Cardiac septum (tissue), 1 donor: ENCODE results near the gene CYP51A1. TPM values are rescaled to one million over a fixed set of nuclear protein-coding genes. Genes with fewer than 3 reads are reported as not detected.
"Not testable (repeated sequence)": the region's sequence is repeated elsewhere in the genome, so short reads cannot be mapped to it uniquely, and the experiment has no call there.

Experiments
- DNase-seq: peaks from one replicate; pipeline ENCODE4 v3.0.0-alpha.2; 2020; ENCODE audit warnings: low spot score
- intact Hi-C: fragments of 100-400 bp; cut with DNase I; formaldehyde crosslinking; loops from one replicate; pipeline ENCODE4 v1.14.0; 2022
- long read RNA-seq: library from polyadenylated mRNA; unstranded; transcript quantifications from one replicate; pipeline ENCODE4 v2.0.0, GENCODE V29; 2021
- total RNA-seq: library from RNA; stranded (reverse); fragmentation: NEBNext Ultra II Directional; extraction: Animal tissue kit (Norgen Biotek cat#: 25700); gene quantifications from one replicate; pipeline ENCODE4 v1.2.1, GENCODE V29; 2021
- donor health status: DM: no; HTN: no; CAD: no.

The CYP51A1 gene
- total RNA-seq = 32.6 TPM
- long read RNA-seq, transcript CYP51A1-201 (10 exons, 3,210 nt) = major isoform, 72 of 83 reads
- long read RNA-seq, partial matches to known transcripts = 4 of 83 reads
- long read RNA-seq, other reads (novel, unspliced or antisense) = 3 of 83 reads

DNA sequence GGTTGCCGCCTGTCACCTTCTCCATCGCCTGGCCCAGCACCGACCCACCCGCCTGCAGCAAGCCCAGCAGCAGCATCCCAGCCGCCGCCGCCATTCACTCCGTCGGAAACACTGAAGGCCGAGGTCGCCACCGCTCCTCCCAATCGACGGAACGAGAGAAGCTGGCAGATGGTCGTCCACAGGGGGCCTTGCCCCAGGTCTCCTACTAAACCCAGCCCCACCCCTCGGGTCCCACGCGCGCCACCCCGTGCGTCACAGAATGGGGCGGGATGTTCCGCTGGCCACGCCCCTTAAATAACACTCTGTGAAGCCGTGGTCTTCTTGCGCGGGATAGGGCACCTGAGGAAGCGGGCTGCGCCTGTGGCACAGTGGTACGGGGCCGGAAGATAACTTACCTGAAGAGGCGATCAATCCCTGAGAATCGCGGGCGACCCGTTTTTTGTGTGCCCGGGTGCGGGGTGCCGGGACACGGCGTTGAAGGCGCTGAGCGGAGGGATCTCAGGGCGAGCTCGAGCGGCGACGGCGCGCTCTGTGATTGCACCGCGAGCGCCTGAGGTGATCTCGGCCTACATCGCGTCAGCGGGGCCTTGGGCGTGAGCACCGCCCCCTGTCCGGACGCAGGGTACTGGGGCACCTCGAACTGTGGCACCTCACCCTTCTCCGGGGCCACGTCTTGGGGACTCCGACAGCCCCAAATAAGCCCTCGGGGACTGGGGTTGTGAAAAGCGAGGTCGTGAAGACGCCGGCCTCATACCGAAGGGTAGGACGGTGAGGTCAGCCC lies at the start of gene CYP51A1:
TSS of gene CYP51A1 (minus strand) at position 207 of the 781 bp plus-strand sequence. CDS start at position 94, 113 bp downstream.
- DNase-seq = peak; percentile 96
- intact Hi-C loops = no loop called here

DNA sequence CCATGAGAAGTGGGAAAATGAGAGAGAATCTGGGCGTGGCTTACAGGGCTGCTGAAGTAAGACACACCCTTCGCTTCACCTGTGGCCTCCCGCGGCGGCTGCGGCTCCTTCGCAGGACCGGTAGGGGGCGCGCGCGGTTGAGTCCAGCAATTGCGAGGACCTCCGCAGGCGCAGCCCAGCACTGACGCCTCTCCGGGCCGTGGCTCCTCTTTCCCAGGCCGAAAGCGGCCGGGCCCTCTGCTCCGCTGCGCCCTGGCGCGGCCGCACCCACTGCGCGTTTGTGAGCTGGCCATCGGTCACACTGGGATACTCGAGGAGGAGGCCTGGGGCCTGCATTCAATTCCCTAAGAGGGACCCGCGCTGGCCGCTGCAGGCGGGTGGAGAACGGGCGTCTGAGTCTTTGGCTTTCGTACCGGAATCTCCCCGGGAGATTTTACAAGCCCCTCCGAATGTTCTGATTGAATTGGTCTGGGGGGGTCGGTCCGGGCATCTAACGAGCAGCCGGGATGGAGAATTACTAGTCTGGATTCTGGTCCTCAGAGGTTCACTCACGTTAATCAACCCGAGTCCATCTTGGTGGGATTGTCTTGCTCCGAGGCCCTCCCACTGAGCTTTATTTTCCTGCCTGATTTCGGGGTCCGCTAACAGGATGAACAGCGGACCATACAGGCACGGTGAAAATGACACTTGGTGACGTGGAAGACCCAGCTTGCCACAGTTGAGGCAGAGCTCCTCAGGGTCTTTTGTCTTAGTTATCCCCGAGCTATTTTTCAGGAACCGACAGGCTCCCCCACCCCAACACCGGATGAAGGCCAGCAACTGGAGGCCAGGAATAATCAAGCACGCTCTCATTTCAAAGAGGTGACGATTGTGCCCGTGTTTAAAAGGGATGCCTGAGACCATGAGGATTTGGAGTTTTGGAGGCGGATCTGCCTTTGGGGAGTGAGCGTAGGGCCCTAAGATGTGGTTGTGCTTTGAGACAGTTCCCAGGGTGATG lies 44.9 kb upstream of the CYP51A1 start, which contains the start of gene LRRD1:
TSS of gene LRRD1 (minus strand) at position 215 of the 997 bp plus-strand sequence. CDS start 13,940 bp downstream, outside the sequence.
- peak; percentile 92 for DNase-seq
- intact Hi-C loops = loop anchor here (5.0 kb wide), 1 partner anchor 268 kb away; the partner anchor contains the start of gene GATAD1

DNA sequence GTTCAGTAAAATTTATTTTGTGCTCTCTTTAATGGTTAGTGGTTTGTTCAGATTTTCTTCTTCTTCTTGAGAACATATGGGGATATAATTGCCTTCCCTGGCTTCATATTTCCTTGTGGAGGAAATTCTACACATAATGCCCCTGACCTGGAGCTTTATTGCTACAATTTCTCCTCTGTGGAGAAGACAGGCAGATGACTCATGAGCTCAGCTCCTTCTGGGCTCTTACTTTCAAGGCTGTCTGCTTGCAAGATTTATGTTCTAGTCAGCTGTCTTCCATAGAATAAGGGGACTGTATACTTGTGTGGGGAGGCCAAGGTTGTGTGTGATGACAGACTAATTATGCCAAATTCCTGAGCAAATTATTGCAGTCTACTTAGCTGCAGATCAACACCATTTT lies 43.1 kb upstream of the CYP51A1 start:
- no peak for DNase-seq
- intact Hi-C loops = loop anchor here (5.0 kb wide), 1 partner anchor 270 kb away; the partner anchor contains the start of gene GATAD1

GRCh38 chr7:92169529-92169928 lies 35.3 kb upstream of the CYP51A1 start:
- DNase-seq, intact Hi-C loops: not testable (repeated sequence)

- intact Hi-C loops = no loop called here
- DNase-seq = no peak
Measured at GRCh38 chr7:92161271-92161670, 27.0 kb upstream of the CYP51A1 start.

DNA sequence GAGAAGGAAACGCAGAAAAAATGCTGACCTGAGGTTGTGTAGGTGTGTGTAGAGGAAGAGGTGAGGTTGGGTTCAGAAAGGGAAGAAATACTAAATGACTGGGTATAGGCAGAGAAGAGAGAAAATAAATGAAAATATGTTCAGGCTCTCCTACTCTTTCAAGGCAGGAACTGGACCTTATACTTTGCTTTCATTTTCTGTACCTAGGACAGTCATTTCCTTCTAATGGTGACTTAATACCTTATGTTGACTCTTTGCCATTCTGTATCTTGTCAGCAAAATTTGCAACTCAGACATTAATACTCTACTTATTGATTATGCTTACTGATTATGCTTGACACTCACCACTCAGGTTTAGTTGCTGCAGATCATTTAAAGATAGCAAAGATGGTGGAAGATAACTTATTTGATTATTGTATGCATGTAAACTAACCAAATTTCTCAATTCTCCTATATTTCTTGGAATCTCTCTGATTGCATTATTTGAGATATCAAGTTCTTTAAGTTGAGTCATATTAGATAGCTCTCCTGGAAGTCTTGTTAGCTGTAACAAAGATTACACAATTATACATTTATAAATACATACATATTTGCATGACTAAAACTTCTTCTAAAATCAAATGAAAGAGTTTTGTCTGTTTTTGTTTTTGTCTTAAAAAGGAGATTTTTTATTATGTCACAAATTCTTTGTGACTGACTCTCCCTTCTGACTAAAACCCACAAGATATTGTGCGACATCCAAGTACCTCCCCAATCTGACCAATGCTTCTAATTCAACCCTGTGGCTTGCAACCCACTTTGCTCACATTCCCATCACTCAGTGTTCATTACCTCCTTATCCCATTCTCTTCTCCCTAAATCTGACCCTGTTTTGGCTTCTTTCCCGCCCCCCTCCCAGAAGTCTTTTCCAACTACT lies 24.6 kb upstream of the CYP51A1 start:
- no peak for DNase-seq
- intact Hi-C loops = no loop called here

GRCh38 chr7:92156990-92157389 lies 22.7 kb upstream of the CYP51A1 start:
- no peak for DNase-seq
- intact Hi-C loops = no loop called here

GRCh38 chr7:92155108-92155739 lies 20.9 kb upstream of the CYP51A1 start:
- no peak for DNase-seq
- intact Hi-C loops = no loop called here

GRCh38 chr7:92150450-92151017 lies 16.3 kb upstream of the CYP51A1 start:
- intact Hi-C loops = no loop called here
- no peak for DNase-seq

DNA sequence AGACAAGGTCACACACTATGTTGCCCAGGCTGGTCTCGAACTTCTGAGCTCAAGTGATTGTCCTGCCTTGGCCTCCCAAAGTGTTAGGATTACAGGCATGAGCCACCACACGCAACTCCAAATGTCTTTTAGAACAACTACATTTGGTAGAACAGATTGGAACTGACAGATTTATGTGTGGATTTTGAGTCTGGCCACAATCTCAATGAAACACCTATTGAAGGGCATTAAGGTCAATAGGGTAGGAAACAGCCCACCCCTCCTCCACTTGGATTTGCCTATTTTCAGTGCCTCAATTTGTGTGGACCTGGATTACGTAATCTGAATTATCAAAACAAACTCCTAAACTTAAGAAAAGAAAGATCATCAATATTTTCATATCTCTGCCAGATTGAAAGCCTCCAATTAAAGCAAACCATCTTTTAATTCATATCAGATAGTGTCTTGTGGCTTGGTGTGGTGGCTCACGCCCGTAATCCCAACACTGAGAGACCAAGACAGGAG lies 15.5 kb upstream of the CYP51A1 start:
- intact Hi-C loops = no loop called here
- no peak for DNase-seq

DNA sequence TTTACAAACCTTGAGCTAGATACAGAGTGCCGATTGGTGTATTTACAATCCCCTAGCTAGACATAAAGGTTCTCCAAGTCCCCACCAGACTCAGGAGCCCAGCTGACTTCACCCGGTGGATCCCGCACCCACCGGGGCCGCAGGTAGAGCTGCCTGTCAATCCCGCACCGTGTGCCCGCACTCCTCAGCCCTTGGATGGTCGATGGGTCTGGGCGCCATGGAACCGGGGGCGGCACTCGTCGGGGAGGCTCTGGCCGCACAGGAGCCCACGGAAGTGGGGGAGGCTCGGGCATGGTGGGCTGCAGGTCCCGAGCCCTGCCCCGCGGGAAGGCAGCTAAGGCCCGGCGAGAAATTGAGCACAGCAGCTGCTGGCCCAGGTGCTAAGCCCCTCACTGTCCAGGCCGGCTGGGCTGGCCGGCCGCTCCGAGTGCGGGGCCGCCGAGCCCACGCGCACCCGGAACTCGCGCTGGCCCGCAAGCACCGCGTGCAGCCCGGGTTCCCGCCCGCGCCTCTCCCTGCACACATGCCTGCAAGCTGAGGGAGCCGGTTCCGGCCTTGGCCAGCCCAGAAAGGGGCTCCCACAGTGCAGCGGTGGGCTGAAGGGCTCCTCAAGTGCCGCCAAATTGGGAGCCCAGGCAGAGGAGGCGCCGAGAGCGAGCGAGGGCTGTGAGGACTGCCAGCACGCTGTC lies 9.1 kb upstream of the CYP51A1 start:
- intact Hi-C loops = not testable (repeated sequence)

DNA sequence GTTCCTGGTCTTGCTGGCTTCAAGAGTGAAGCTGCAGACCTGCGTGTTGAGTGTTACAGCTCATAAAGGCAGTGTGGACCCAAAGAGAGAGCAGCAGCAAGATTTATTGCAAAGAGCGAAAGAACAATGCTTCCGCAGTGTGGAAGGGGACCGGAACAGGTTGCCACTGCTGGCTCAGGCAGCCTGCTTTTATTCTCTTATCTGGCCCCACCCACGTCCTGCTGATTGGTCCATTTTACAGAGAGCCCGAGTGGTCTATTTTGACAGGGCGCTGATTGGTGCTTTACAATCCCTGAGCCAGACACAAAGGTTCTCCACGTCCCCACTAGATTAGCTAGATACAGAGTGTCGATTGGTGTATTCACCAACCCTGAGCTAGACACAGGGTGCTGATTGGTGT lies 8.5 kb upstream of the CYP51A1 start:
- intact Hi-C loops, DNase-seq: not testable (repeated sequence)

More for the DNA sequence above, 9.1 kb upstream of the CYP51A1 start:
- not testable (repeated sequence) for DNase-seq

DNA sequence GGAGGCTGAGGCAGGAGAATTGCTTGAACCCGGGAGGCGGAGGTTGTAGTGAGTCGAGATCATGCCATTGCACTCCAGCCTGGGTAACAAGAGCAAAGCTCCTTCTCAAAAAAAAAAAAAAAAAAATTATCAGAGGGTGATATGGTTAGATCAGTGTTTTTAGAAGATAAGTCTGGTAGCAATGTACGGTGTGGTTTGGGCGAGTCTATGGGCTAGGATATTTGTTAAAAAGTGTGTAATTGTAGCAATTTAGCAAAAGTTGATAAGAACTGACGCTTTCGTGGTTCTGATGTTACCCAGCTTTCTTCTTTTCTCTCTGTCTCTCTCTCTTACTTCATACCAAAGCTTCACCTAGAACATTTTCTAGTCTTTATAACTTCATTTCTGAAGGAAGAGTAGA lies 6.9 kb upstream of the CYP51A1 start:
- no peak for DNase-seq
- intact Hi-C loops = no loop called here

- intact Hi-C loops = no loop called here
- no peak for DNase-seq
Measured at GRCh38 chr7:92137557-92137956, 3.3 kb upstream of the CYP51A1 start.

DNA sequence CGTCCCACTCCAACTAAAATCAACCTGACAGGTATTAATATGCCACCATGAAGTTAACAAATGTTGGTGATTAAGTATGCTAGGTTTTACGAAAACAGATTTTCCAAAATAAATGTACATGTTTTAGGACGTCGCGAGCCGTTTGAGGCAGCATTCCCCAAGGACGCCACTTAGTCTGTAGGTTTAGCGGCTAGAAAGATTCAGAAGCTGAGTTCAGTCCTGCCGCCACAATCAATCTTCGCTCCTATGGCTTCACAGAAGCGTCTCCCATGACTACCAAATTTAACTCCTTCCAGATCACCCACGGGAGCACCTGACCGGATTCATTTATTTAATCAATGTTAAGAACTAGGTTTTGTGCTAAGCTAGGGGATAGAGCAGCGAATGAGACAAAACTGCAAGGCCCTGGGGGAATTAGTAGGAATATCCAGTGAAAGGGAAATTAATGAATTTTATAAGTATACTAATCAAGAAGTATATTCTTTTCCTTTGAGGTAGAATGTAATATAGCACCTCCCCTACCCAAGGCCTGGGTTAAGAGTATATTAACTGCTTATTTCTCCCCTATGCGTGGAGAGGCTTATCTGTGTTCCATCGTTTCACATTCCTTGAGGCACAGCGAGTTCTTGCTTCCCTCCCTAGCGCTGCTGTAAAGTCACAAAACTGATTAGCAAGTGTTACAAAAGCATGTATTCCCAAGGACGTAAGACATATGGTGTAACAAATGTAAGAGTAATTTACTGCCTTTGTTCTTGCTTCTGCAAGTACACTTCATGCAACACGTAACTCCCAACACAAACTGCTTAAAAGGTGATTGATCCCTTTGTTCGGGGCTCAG lies 994 bp upstream of the CYP51A1 start:
- intact Hi-C loops = no loop called here
- DNase-seq = no peak

DNA sequence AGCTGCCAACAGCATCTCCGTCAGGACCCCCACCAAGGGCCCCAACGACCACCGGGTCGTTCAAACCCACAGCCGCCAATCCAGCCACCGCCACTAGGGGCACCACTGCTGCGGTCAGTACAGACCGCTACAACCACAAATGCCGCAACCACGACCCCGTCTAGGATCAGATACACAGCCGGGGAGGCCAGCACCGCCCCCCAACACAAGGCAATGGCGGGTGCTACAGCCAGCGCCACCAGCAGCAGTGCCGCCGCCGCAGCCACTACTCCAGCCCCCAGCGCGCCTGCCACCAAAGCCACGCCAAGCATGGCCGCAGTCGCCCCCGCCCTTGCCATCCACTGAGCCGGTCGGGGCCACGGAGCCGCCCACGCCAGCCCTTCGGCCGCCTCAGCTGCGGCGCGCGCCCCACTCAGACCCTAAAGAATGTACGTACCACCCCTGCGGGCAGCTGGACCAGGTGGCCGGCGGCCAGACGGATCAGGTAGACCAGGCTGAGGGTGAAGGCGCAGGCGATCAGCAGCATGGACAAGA lies 473 bp downstream of the CYP51A1 start:
- DNase-seq = peak; percentile 85
- intact Hi-C loops = no loop called here
